Stomach (tissue), 9 donors: ENCODE measurements around the gene CERT1. TPM values are rescaled to one million over a fixed set of nuclear protein-coding genes. Genes with fewer than 3 reads are reported as not detected.

ENCODE experiments used
- DNase-seq, 2 donors: peaks; one replicate each; pipeline versions ENCODE4 v3.0.0 to v3.0.0-alpha.2; 2013 to 2019
- H3K27ac ChIP-seq, 5 donors: fragments of 200-600 bp in 4 of 5; sonication (generic) in 4 of 5; one replicate each; pipeline ENCODE4 v1.5.1; 2013 to 2019; ENCODE audit warnings: mild to moderate bottlenecking in 1 of 5, moderate library complexity in 1 of 5
- H3K27me3 ChIP-seq, 3 donors: fragments of 200-600 bp; sonication (generic); one replicate each; pipeline ENCODE4 v1.5.1; 2017 to 2019; ENCODE audit warnings: mixed run types in 1 of 3
- H3K36me3 ChIP-seq, 4 donors: fragments of 200-600 bp; sonication (generic); 1 replicate in 3 of 4; 2 replicates in 1 of 4; pipeline ENCODE4 v1.5.1; 2016 to 2019
- H3K4me1 ChIP-seq, 4 donors: fragments of 200-600 bp; sonication (generic); one replicate each; pipeline ENCODE4 v1.5.1; 2016 to 2019
- H3K4me3 ChIP-seq, 4 donors: fragments of 200-600 bp; sonication (generic) in 3 of 4; one replicate each; pipeline ENCODE4 v1.5.1; 2016 to 2019; ENCODE audit warnings: mild to moderate bottlenecking in 1 of 4
- H3K9me3 ChIP-seq, 4 donors: fragments of 200-600 bp; sonication (generic); one replicate each; pipeline ENCODE4 v1.5.1; 2016 to 2019
- EP300 ChIP-seq: sonication (generic); formaldehyde crosslinking; IDR thresholded peaks from one replicate; pipeline ENCODE4 v1.6.1; 2017; ENCODE audit warnings: antibody characterized with exemption
- POLR2A ChIP-seq, 4 donors: fragments of 450-650 bp; IDR thresholded peaks; one replicate each; pipeline ENCODE4 v1.6.1; 2016; ENCODE audit warnings: antibody characterized with exemption in 4 of 4, control low read depth in 2 of 4, mild to moderate bottlenecking in 1 of 4, moderate library complexity in 1 of 4
- POLR2AphosphoS5 ChIP-seq, 3 donors: sonication (generic); formaldehyde crosslinking; IDR thresholded peaks; one replicate each; pipeline ENCODE4 v1.6.1; 2016; ENCODE audit warnings: antibody characterized with exemption in 3 of 3
- WGBS, 5 donors: extraction: QIAGEN DNeasy Blood & Tissue Kit in 3 of 5; methylation state at CpG; one replicate each; pipeline versions ENCODE4 v1.1.5 to v1.1.7; 2013 to 2018; 5-methylcytosine and 5-hydroxymethylcytosine counted together
- intact Hi-C: fragments of 100-400 bp; cut with DNase I; formaldehyde crosslinking; loops from one replicate; pipeline ENCODE4 v1.15.1; 2023; ENCODE audit warnings: low total_unique reads
- polyA plus RNA-seq, 3 donors: library from polyadenylated mRNA; stranded (reverse); fragments of 200-250 nt; gene quantifications; one replicate each; pipeline ENCODE4 v1.2.3, GENCODE V29; 2013
- total RNA-seq, 5 donors: library from RNA; depleted of rRNA; stranded (reverse); fragments of >200 nt; gene quantifications; one replicate each; pipeline versions ENCODE4 v1.1.0 to v1.2.3, GENCODE V29; 2014 to 2016
- TF ChIP-seq, protein P1 (sequence below), 7 experiments: fragments of 450-650 bp in 4 of 7; fragments of 200-600 bp in 3 of 7; sonication (generic) in 3 of 7; IDR thresholded peaks; one replicate each; pipeline ENCODE4 v1.5.1; 2016 to 2019; ENCODE audit warnings: antibody characterized with exemption in 7 of 7, control low read depth in 2 of 7, mild to moderate bottlenecking in 1 of 7
- donor health status: healthy with polysubstance abuse.
- donor health status: Bipolar disorder and iron deficiency.
- donor health status: healthy.

Gene CERT1
- total and polyA plus RNA-seq, 8 donors, result 7.3 to 81.0 (median 28.5) TPM

- Histone ChIP-seq H3K36me3 (peaks cover 0 to 9% (median 1%) of the 10 kb centered on the region in 4 donors), H3K27ac (no peak overlapping the region), H3K27me3 (no peaks in the 10 kb centered on the region), H3K4me1 (peaks cover 0 to 21% (median 4%) of the 10 kb centered on the region in 4 donors), H3K9me3 (peaks cover 0 to 13% (median 4%) of the 10 kb centered on the region in 4 donors), H3K4me3 (no peak overlapping the region)
- TF ChIP-seq EP300 (no peak), POLR2A (IDR thresholded peaks at IDR 0.05) (no peak), POLR2AphosphoS5 (IDR thresholded peaks at IDR 0.05) (no peak)
- TF ChIP-seq, protein P1, sequence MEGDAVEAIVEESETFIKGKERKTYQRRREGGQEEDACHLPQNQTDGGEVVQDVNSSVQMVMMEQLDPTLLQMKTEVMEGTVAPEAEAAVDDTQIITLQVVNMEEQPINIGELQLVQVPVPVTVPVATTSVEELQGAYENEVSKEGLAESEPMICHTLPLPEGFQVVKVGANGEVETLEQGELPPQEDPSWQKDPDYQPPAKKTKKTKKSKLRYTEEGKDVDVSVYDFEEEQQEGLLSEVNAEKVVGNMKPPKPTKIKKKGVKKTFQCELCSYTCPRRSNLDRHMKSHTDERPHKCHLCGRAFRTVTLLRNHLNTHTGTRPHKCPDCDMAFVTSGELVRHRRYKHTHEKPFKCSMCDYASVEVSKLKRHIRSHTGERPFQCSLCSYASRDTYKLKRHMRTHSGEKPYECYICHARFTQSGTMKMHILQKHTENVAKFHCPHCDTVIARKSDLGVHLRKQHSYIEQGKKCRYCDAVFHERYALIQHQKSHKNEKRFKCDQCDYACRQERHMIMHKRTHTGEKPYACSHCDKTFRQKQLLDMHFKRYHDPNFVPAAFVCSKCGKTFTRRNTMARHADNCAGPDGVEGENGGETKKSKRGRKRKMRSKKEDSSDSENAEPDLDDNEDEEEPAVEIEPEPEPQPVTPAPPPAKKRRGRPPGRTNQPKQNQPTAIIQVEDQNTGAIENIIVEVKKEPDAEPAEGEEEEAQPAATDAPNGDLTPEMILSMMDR (IDR thresholded peaks at IDR 0.05), result no peak
- WGBS, 5 donors, result 29 to 73% (median 61%) methylated on average over 1 of the region's 1 CpG
- no peak for DNase-seq
- intact Hi-C loops, result no loop called here
Observed at GRCh38 chr5:75450069-75450468, 61.4 kb downstream of the CERT1 start.

GRCh38 chr5:75446068-75446467, 65.4 kb downstream of the CERT1 start:
- no peak overlapping the region for H3K4me3 ChIP-seq
- no peaks in the 10 kb centered on the region for H3K36me3 ChIP-seq
- intact Hi-C loops, result no loop called here
- TF ChIP-seq, protein P1 (IDR thresholded peaks at IDR 0.05), result no peak
- no peak for TF ChIP-seq POLR2A (IDR thresholded peaks at IDR 0.05)
- TF ChIP-seq EP300, result no peak
- TF ChIP-seq POLR2AphosphoS5 (IDR thresholded peaks at IDR 0.05), result no peak
- 93 to 99% (median 98%) methylated on average over 2 of the region's 2 CpGs for WGBS, 5 donors
- no peak for DNase-seq
- no peaks in the 10 kb centered on the region for H3K27me3 ChIP-seq
- H3K27ac ChIP-seq, result no peak overlapping the region
- H3K4me1 ChIP-seq, result peaks cover 0 to 21% (median 4%) of the 10 kb centered on the region in 4 donors
- peaks cover 0 to 16% (median 8%) of the 10 kb centered on the region in 4 donors for H3K9me3 ChIP-seq

- no peak for DNase-seq
- no peak for TF ChIP-seq POLR2A (IDR thresholded peaks at IDR 0.05)
- TF ChIP-seq, protein P1 (IDR thresholded peaks at IDR 0.05), result no peak
- WGBS, 5 donors, result 98 to 99% (median 98%) methylated on average over 2 of the region's 2 CpGs
Observed at GRCh38 chr5:75441560-75441959, 69.9 kb downstream of the CERT1 start.

DNA sequence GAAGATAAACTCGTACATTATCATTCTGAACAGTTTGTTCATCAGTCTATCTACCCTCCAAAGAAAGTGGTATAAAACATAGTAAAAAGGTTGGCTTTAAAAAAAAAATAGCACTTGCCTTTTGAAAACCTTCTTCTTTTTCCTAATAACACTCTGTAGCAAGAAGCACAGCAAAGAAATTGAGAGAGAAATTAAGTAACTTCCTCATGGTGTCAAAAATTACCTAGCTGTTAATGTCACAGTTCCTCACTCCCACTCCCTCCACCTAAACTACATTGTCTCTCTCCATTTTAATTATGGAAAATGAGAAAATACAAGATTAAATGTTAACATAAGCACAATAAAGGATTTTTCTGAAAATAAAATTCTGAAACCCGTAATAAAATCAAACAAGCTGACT, 72.2 kb downstream of the CERT1 start:
- intact Hi-C loops, result no loop called here
- H3K27me3 ChIP-seq, result no peaks in the 10 kb centered on the region
- TF ChIP-seq POLR2A (IDR thresholded peaks at IDR 0.05) (no peak), EP300 (no peak), POLR2AphosphoS5 (IDR thresholded peaks at IDR 0.05) (no peak)
- TF ChIP-seq, protein P1 (IDR thresholded peaks at IDR 0.05), result no peak
- 74 to 84% (median 75%) methylated on average over 2 of the region's 2 CpGs for WGBS, 5 donors
- peaks cover 0 to 17% (median 6%) of the 10 kb centered on the region in 4 donors for H3K4me1 ChIP-seq
- H3K9me3 ChIP-seq, result peaks cover 0 to 8% (median 2%) of the 10 kb centered on the region in 4 donors
- H3K36me3 ChIP-seq, result peaks cover 0 to 4% (median 0%) of the 10 kb centered on the region in 4 donors
- no peak overlapping the region for H3K27ac ChIP-seq
- no peak overlapping the region for H3K4me3 ChIP-seq
- no peak for DNase-seq

More at GRCh38 chr5:75441560-75441959, 69.9 kb downstream of the CERT1 start:
- peaks cover 0 to 9% (median 3%) of the 10 kb centered on the region in 4 donors for H3K4me1 ChIP-seq
- intact Hi-C loops, result no loop called here
- H3K9me3 ChIP-seq, result peaks cover 0 to 16% (median 5%) of the 10 kb centered on the region in 4 donors
- H3K27ac ChIP-seq, result no peak overlapping the region
- H3K36me3 ChIP-seq, result no peaks in the 10 kb centered on the region
- H3K4me3 ChIP-seq, result no peak overlapping the region
- H3K27me3 ChIP-seq, result no peaks in the 10 kb centered on the region
